Forelimb muscle (tissue), 1 donor: ENCODE results near the gene VILL. TPM values are rescaled to one million over a fixed set of nuclear protein-coding genes. Genes with fewer than 3 reads are reported as not detected.

Source experiments
- DNase-seq: peaks from one replicate; pipeline ENCODE4 v3.0.0-alpha.2; 2013; ENCODE audit warnings: low read depth
- polyA plus RNA-seq: library from polyadenylated mRNA; unstranded; fragments of 120-200 nt; gene quantifications from one replicate; pipeline ENCODE4 v1.2.1, GENCODE V29; 2013; ENCODE audit not compliant: insufficient read length

VILL gene
- polyA plus RNA-seq, 1 donor, result 5.8 TPM

DNA sequence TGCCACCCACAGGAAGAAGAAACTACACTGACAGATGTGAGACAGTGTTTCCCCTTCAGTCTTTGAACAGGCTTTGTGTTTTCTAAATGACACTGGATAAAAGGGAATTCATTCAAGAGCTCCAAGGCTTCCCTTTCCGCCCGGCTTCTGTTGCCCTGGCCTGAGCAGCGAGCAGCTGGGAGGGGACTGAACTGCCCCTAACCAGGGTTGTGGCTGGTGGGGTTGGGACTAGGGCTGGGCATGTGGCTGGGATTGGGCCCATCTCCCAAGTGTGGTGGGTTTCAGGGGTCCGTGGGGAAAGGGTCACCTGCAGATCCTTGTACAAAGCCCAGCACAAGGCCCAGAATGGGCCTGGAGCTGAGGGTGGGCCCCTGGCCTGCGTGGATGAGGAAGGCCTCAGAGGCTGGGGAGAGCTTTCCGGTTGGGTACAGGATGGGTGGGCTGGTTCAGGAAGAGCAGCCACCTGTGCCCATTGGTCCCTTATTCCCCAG, 10.4 kb downstream of the VILL start:
- DNase-seq, result no peak

DNA sequence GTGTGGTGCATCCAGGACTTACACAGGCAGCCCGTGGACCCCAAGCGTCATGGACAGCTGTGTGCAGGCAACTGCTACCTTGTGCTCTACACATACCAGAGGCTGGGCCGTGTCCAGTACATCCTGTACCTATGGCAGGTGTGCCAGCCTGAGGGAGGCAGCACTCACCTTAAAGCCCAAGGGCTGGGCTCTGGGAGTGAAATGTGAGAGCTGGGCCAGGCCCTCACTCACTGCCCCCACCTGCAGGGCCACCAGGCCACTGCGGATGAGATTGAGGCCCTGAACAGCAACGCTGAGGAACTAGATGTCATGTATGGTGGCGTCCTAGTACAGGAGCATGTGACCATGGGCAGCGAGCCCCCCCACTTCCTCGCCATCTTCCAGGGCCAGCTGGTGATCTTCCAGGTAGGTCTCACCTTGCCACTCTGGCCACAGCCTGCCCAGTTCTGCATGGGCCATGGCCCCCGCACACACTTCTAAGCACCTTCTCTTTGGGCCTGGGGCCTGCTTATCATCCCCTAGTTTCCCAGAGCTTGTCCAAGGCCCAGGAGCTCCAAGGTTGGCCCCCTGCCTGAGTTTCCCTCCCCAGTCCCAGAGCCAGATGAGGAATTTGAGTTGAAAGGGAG, 11.0 kb downstream of the VILL start:
- no peak for DNase-seq

DNA sequence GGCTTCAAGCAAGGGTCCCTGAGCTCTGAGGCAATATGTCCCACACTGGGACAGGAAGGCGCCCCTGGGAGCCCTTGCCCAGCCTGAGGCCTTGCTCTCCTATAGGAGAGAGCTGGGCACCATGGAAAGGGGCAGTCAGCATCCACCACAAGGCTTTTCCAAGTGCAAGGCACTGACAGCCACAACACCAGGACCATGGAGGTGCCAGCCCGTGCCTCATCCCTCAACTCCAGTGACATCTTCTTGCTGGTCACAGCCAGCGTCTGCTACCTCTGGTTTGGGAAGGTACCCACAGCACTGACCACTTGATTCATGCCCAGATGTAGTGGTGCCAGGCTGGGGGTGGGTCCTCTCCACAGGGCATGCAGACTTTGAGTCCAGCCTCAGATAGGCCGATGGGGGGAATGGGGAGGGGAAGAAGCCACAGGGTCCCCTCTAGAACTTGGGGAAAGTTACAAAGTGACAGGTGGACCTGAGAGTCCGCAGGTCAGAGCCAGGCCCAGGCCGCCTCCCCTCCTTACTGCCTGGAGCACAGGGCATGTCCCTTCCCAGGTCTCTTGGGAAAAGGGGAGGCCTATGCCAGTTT, 11.8 kb downstream of the VILL start:
- no peak for DNase-seq

DNA sequence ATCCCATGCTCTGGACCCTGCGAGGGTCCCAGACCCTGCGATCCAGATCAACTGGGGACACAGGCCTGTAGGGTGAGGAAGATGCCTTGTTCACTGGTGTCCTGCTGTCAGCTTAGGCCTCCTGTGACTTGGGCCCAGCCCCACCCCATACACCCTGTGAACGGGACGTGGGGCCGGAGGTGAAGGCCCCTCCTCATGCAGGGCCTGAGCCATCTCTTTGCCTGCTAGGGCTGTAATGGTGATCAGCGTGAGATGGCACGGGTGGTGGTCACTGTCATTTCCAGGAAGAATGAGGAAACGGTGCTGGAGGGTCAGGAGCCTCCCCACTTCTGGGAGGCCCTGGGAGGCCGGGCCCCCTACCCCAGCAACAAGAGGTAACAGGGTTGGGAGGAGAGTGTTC, 12.4 kb downstream of the VILL start:
- DNase-seq, result no peak

DNA sequence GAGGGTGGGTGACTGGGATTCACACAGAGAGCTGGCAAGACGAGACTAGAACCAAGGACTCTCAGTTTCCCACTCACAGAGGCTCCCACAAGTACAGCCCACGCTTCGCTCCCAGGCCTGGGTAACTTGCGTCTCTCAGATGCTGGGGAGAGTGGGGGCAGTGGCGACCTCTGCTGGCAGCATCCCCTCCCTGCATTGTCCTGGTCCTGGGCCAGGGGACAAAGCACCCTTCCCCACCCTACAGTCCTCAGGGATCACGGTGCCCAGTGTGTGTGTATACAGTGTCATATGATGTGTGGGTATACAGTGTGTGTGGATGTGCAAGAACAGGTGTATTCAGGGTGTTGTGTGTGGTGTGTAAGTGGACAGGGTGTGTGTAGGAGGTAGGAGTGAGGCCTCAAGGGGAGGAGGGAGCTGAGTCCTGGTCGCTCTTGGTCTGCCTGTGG, 12.8 kb downstream of the VILL start:
- DNase-seq, result no peak

DNA sequence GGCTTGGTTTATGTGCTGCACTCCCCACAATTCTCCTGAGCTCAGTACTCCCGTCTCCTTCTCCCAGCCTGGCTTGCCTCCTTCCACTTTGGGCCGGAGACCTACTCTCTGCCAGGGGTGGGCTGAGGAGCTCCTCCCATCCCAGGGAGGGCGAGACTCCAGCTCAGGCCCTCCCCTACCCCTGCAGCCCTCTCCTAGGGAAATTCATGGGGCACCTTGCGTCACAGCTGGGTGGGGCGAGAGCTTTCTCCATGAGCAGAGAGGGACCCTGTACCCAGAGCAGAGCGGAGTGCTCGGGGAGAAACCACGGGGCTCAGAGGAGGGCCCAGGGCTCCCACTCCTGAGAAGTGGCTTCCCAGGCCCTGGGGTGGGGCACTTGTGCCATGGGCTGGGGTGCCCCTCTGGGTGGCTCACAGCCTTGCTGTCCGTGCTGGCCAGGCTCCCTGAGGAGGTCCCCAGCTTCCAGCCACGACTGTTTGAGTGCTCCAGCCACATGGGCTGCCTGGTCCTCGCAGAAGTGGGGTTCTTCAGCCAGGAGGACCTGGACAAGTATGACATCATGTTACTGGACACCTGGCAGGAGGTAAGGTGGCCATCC, 13.3 kb downstream of the VILL start:
- no peak for DNase-seq

DNA sequence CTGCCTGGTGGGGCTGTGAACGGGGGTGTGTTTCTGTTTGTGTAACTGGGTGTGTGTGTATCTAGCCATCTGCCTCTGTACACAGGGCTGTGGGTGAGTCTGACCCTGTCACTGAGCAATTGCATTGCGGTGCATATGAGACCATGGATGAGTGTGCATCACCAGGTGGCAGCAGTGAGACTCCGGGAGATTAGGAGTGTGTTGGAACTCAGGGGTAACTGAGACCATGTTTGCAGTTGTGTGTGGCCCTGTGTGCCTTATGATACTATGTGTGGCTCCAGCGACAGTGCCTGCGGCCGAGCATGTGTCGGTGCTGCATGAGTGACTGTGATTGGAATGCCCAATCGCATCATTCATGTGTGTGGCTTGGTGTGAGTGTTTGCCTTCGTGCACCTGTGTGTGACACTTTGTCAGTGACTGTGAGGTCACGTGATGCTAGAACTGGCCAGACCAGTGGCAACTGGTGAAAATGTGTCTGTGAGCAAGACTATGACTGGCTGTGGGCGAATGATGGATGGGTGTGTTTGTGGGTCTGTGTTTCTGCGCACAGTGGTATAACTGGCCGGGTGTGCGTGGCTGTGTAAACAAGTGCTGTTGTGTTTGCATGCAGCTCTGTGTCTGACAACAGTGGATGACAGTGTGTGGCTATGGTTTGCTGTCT, 14.0 kb downstream of the VILL start:
- DNase-seq, result no peak

DNA sequence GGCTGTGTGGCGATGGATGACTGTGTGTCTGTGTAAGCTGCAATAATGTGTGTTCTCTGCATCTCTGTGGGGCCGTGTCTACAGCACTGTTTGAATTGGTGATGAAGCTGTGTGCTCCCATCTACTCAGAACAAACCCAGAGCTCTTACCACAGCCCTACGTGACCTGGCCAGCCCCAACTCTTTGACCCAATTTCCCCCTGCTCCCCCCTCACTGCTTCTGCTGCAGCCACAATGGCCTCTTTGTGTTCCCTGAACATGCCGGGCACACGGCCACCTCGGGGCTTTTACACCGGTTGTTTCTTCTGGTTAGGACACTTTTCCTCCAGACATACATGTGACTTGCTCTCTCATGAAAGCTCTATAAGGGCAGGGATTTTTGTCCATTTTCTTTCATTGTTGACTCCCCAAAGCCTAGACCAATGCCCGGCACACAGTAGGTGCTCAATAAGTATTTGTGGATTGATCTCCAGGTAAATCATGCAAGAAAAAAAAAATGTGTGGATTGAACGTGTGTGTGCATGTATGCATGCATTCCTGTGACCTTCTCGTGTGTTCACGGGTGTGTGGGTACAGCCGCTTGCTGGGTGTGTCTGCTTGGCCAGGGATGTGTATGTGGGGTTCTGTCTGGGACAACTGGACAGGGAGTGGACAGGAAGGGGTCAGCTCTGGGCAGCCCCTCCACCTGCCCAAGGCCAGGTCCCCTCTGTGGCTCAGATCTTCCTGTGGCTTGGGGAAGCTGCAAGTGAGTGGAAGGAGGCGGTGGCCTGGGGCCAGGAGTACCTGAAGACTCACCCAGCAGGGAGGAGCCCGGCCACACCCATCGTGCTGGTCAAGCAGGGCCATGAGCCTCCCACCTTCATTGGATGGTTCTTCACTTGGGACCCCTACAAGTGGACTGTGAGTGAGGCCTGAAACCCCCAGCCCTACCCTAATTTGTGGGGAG, 14.8 kb downstream of the VILL start:
- no peak for DNase-seq

DNA sequence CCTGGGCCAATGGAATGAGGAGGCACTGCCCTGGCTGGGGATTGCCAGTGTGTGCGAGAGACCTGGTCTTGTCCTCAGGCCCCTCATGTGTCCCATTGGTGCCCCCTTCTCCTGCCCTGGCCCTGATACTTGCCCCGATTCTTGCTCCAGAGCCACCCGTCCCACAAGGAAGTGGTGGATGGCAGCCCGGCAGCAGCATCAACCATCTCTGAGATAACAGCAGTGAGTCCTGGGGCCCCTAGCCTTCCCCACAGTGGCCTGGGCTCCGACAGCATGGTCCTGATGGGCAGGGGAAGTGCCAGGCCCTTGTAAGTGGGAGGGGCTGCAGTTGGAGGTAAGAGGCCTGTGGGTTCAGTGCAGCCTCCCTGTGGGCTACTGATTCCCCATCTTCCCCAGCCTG, 15.4 kb downstream of the VILL start:
- DNase-seq, result no peak

DNA sequence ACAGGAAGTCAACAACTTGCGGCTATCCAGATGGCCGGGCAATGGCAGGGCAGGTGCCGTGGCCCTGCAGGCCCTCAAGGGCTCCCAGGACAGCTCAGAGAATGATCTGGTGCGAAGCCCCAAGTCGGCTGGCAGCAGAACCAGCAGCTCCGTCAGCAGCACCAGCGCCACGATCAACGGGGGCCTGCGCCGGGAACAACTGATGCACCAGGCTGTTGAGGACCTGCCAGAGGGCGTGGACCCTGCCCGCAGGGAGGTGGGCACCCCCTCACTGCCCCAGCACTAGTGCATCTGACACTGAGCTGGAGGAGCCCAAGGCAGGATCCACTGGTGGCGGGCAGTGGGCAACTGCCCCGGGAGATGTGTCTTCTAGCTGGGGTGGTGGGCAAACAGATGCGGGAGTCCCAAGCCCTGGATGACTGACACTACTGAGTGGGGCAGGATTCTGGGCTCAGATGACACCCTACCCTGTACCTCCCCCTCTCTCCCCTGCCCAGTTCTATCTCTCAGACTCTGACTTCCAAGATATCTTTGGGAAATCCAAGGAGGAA, 15.9 kb downstream of the VILL start:
- no peak for DNase-seq

DNA sequence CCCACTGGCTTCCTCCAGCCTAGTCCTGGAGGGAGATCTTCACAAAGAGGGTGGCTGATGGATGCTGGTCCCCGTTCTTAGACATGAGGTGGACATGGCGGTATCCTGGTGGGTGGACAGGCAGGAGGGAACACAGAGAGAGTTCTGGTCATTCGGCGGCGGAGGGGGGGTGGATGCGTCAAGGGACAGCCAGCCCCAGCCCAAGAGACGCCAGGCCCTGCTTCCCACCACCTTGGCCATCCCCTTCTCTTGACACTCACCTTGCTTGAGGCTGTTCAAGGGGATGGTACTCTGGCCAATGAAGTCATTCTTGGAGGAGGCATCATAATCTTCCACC, 17.1 kb downstream of the VILL start:
- no peak for DNase-seq

DNA sequence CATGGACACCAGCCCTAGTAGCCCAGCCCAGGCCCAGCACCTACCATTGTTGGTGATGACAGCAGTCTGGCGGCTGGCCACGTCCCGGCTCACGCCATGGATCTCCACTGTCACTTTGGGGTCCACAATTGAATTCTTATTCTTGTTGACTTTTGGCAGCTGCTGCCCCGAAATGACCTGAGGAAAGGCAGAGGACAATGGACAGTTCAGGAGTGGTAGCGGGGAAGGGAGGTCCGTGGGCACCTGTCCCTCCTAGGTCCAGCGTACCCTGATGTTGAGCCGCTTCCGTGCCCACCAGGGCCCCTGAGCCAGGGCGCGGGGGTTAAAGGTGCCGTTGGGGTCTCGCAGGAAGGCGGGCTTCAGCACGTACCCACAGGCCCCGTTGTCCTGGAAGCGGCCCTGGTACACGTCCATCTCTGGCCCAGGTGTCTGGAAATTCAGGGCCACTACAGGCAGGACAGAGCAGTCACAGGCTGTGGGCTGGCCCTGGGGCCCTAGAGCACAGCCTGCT, 17.7 kb downstream of the VILL start:
- DNase-seq, result no peak

DNA sequence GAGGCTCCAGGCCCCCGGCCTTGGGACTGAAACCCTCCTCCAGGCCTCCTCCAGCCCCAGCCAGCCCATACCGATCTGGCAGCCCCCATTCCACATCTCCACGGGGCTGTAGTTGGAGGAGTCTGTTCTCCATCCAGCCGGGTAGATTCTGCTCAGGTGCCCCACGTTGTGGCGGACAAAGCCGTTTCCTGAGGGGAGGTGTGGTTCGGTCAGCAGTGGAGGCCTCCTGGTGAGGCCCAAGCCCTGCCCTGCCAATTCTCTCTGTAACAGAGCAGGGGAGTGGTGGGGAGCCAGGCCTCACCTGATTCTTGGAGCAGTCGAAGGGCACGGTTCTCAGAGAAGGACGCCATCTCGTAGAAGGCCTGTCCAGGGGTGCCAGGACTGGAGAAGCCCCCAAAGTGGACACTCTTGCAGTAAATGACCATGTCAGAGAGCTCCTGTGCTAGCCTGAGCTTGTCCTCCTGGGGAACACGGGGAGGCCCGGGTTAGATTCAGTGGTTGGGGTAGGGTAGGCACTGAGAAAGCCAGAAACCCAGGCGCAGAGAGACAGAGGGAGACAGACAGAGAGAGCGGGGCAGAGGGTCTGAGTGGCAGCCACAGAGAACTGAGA, 18.5 kb downstream of the VILL start:
- no peak for DNase-seq

DNA sequence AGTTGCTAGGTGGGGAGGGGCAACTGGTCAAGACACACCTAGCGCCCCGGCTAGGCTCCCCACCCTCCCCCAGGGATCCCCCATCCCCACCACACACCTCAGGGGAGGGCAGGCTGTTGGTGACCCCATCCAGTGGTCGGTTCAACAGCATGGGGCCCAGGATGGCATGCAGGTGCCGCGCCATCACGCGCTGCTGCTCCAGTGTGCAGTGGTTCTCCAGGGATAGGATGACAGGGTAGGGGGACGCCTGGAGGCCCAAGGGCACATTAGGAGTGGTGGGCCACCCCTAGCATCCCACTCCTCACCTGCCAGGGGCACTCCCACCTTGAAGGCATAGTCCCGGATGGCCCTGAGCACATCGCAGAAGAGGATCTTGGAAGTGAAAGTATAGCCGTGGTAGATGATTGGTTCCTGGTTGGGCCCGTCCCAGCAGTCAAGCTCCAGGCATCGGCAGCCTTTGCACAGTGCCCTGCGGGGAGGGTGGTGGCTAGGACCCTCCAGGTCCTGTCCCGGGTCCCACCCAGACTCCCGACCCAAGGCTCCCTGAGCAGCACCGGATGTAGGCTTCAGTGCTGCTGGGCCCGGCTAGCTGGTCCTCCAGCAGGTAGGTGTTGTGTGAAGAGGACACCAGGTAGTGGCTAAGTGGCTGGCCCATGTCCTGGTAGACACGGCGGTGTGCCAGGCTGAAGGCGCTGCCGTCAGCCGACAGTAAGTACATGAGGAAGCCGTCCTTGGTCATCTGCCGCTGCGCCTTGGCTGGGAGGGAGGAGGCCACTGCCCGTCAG, 19.4 kb downstream of the VILL start:
- no peak for DNase-seq

DNA sequence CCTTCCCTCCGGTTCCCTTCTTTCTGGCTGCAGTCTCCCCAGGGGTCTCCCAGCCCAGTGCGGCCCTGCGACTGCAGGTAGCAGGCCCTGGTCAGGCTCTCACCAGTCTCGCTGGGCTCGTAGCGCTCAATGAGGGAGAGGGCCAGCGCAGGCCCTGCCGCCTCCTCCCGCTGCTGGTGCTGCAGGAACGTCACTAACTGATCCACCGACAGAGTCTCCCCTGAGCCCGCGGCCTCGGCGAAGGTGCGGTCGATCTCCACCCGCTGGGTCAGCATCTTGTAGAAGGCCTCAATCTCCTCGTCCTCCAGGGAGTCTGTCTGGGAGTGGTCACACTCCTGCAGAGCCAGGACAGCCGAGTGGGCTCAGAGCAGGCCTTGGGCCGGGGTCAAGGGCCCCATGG, 20.5 kb downstream of the VILL start:
- DNase-seq, result no peak

DNA sequence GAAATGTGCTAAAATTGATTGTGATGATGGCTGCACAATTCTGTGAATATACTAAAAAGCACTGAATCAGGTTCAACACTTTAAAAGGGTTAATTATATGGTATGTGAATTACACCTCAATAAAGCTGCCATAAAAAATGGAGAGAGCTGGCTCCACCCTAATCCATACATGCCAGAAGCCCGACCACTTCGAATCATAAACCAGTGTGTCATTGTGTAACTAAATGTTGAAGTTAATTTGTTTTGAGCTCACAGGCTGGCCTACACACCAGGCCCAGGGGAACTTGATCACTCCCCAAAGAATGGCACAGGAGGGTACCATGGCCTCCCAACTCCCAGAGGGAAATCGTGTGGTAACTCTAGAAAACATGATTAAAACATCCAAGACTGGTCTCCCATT, 24.9 kb downstream of the VILL start:
- no peak for DNase-seq

DNA sequence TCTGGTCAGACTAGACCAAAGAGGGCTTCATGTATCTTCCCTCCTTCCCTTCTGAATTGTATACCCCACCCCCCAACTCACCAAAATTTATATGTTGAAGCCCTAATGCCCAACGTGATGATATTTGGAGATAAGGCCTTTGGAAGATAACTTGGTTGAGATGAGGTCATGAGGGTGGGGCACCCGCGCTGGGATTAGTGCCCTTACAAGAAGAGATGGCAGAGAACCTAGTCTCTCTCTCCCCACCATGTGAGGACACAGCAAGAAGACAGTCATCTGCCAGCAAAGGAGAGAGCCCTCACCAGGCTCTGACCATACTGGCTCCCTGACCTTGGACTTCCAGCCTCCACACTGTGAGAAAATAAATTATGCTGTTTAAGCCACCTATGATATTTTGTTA, 25.4 kb downstream of the VILL start:
- no peak for DNase-seq

DNA sequence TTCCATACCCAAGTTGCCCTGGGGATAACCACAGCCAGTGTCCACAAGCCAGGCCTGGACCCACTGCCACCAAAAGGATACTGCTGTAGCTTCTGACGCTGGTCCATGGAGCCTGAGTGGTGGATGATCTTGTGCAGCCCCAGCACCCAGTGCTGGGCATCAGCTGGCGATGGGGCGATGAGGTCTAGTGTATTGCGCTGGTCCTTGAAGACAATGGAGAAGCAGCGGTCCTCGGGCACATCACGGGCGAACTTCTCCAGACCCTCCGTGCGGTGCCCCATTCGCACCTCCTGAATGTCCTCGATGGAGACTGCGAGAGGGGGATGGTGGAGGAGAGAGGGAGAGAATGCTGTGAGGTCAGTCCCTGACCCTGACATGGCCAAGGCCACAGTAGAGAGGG, 25.8 kb downstream of the VILL start:
- DNase-seq, result no peak

DNA sequence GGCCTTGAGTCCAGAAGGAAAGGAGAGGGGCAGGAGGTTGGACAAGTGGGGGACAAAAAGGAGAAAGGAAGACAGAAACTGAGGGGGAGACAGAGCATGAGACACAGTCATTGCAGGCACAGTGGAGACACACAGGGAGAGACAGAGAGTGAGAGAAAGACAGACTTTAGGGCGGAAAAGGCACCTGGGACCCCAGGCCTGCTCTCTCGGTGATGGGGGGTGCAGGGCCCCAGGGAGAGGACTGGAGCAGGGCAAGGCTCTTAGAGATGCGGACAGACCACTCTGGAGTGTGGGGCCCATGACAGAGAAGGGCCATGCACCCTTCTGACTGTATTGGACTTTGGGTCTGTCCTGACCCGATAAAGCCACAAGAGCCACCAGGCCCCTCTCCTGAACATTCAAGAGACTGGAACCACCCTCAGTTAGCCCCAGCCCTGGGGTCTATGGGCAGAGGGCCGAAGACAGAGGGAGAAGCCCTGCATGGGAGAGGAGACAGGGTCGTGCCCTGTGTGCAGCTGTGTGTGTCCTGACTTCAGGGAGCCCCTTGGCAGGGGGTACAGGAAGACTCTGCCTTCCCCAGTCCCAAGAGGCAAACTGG, 26.4 kb downstream of the VILL start:
- no peak for DNase-seq
